ENCODE results near the gene KRT23. TPM values are rescaled to one million over a fixed set of nuclear protein-coding genes. Genes with fewer than 3 reads are reported as not detected.
A peak's percentile ranks its signal among the peaks of the same experiment; 100 is the strongest.

Gene KRT23
- total and polyA plus RNA-seq, 2 of the 13 experiments (the other 11 are each of a cell fraction or from before 2014, with no cell fraction given): 24.7 to 51.1 TPM

GRCh38 chr17:40967582-40967981, 30.1 kb upstream of the KRT23 start:
- peak; percentile 94 to 97 for TF ChIP-seq MAFK (conservative IDR thresholded peaks at IDR 0.05 in 1 of 2, IDR thresholded peaks at IDR 0.05 in 1 of 2; ENCODE audit: low read length in 2 of 2)
- no peak for TF ChIP-seq HNF4G (IDR thresholded peaks at IDR 0.05; ENCODE audit: borderline replicate concordance, low read depth, low read length)
- TF ChIP-seq HNF4G (CRISPR knock-in tag; IDR thresholded peaks at IDR 0.05; ENCODE audit: borderline replicate concordance, low read depth): no peak
- TF ChIP-seq ADNP (CRISPR knock-in tag; IDR thresholded peaks at IDR 0.05): no peak
- peak; percentile 96 for TF ChIP-seq MAFF (IDR thresholded peaks at IDR 0.05; ENCODE audit: low read depth, low read length)
- no peak for TF ChIP-seq ZNF121 (CRISPR knock-in tag; IDR thresholded peaks at IDR 0.05)
- H3K79me2 ChIP-seq (ENCODE audit: insufficient read depth, low read length): no peaks in the 10 kb centered on the region
- no peak overlapping the region for H2AFZ ChIP-seq (ENCODE audit: low read length)
- 83% methylated on average over 1 of the region's 1 CpG for WGBS (ENCODE audit: low lambda C conversion rate)
- intact Hi-C loops (cut with micrococcal nuclease; ENCODE audit: unreplicated experiment): no loop called here
- ATAC-seq (no peak), FAIRE-seq (no peak), DNase-seq (ENCODE audit: low spot score) (no peak)
- H3K4me1 ChIP-seq (ENCODE audit: insufficient read depth, low read length): peaks cover 9% of the 10 kb centered on the region
- in situ Hi-C loops (cut with HindIII; ENCODE audit: extremely low pct_ligation_motif_present, low pct_unique_long_range_greater_than_20kb): no loop called here
- no peaks in the 10 kb centered on the region for H3K36me3 ChIP-seq (replicated peaks in 1 of 2; ENCODE audit: control insufficient read depth in 1 of 2, insufficient read depth in 2 of 2, low read length in 2 of 2)
- H3K4me3 ChIP-seq (replicated peaks in 1 of 3; ENCODE audit: insufficient read depth in 1 of 3, low read depth in 2 of 3, low read length in 3 of 3): no peak overlapping the region
- no peaks in the 10 kb centered on the region for H4K20me1 ChIP-seq (ENCODE audit: insufficient read depth, low read length)
- no peaks in the 10 kb centered on the region for H3K27me3 ChIP-seq (ENCODE audit: control insufficient read depth in 1 of 2, insufficient read depth in 2 of 2, low read length in 2 of 2)
- CTCF ChIA-PET (ENCODE audit: low intra/inter-chr PET ratio, low total read pairs): no interaction called here
- H3K27ac ChIP-seq (ENCODE audit: extremely low read length, insufficient read depth, low read length): no peak overlapping the region
- 0 out of 2 replicates have a peak, but pooled peaks cover 6% of the 10 kb centered on the region for H3K9me3 ChIP-seq (ENCODE audit: low read length)
- POLR2A ChIA-PET: no interaction called here
- no TSS peak for BruUV-seq (replicated peaks)
- no peak overlapping the region for H3K4me2 ChIP-seq (ENCODE audit: low read depth, low read length)
- H3K9ac ChIP-seq (ENCODE audit: insufficient read depth, low read depth, low read length): no peak overlapping the region

GRCh38 chr17:40966848-40967247, 29.4 kb upstream of the KRT23 start, which contains the start of gene KRT39:
TSS of gene KRT39 (minus strand) at chr17:40966948. CDS start at chr17:40966856, 92 bp downstream.
- H3K36me3 ChIP-seq (replicated peaks in 1 of 2; ENCODE audit: control insufficient read depth in 1 of 2, insufficient read depth in 2 of 2, low read length in 2 of 2): no peaks in the 10 kb centered on the region
- DNase-seq (ENCODE audit: low spot score) (no peak), ATAC-seq (peak; percentile 23; the same call in 1 of the 3 replicates), FAIRE-seq (no peak)
- H3K79me2 ChIP-seq (ENCODE audit: insufficient read depth, low read length): no peaks in the 10 kb centered on the region
- no peak within 1 kb of the TSS for H3K4me3 ChIP-seq (replicated peaks in 1 of 3; ENCODE audit: insufficient read depth in 1 of 3, low read depth in 2 of 3, low read length in 3 of 3)
- ChIA-PET CTCF (ENCODE audit: low intra/inter-chr PET ratio, low total read pairs) (no interaction called here), POLR2A (no interaction called here)
- H3K4me1 ChIP-seq (ENCODE audit: insufficient read depth, low read length): peaks cover 9% of the 10 kb centered on the region
- no peak within 1 kb of the TSS for H2AFZ ChIP-seq (ENCODE audit: low read length)
- H3K27me3 ChIP-seq (ENCODE audit: control insufficient read depth in 1 of 2, insufficient read depth in 2 of 2, low read length in 2 of 2): no peaks in the 10 kb centered on the region
- H3K9ac ChIP-seq (ENCODE audit: insufficient read depth, low read depth, low read length): no peak within 1 kb of the TSS
- intact Hi-C loops (cut with micrococcal nuclease; ENCODE audit: unreplicated experiment) (no loop called here), in situ Hi-C loops (cut with HindIII; ENCODE audit: extremely low pct_ligation_motif_present, low pct_unique_long_range_greater_than_20kb) (no loop called here)
- TF ChIP-seq CREM (IDR thresholded peaks at IDR 0.05) (no peak), CREM (CRISPR knock-in tag; IDR thresholded peaks at IDR 0.05) (no peak), ZNF790 (CRISPR knock-in tag; IDR thresholded peaks at IDR 0.05; ENCODE audit: borderline replicate concordance) (no peak), SIN3A (IDR thresholded peaks at IDR 0.05; ENCODE audit: borderline replicate concordance, low read depth, low read length) (no peak), ZSCAN12 (CRISPR knock-in tag; IDR thresholded peaks at IDR 0.05) (no peak), U2AF1 (optimal IDR thresholded peaks at IDR 0.05; ENCODE audit: low read depth, low read length) (no peak), SCMH1 (CRISPR knock-in tag; IDR thresholded peaks at IDR 0.05; ENCODE audit: borderline replicate concordance) (no peak), PRDM15 (CRISPR knock-in tag; IDR thresholded peaks at IDR 0.05) (no peak), NFE2 (CRISPR knock-in tag; IDR thresholded peaks at IDR 0.05) (no peak), NR2F6 (IDR thresholded peaks at IDR 0.05) (no peak), NR2F6 (CRISPR knock-in tag; IDR thresholded peaks at IDR 0.05) (no peak), MAX (IDR thresholded peaks at IDR 0.05) (no peak)
- no peak within 1 kb of the TSS for H3K27ac ChIP-seq (ENCODE audit: extremely low read length, insufficient read depth, low read length)
- no TSS peak for BruUV-seq (replicated peaks)
- 29% methylated on average over 1 of the region's 1 CpG for WGBS (ENCODE audit: low lambda C conversion rate)
- 0 out of 2 replicates have a peak, but pooled peaks cover 6% of the 10 kb centered on the region for H3K9me3 ChIP-seq (ENCODE audit: low read length)
- no peaks in the 10 kb centered on the region for H4K20me1 ChIP-seq (ENCODE audit: insufficient read depth, low read length)
- H3K4me2 ChIP-seq (ENCODE audit: low read depth, low read length): no peak within 1 kb of the TSS
